ENCODE measurements around the gene LYRM2. TPM values are rescaled to one million over a fixed set of nuclear protein-coding genes. Genes with fewer than 3 reads are reported as not detected.

Gene LYRM2
- total RNA-seq, 1 donor from 2014 or later = 53.0 TPM

GRCh38 chr6:89670935-89671565, 32.5 kb upstream of the LYRM2 start:
- Mint-ChIP-seq H3K27ac (ENCODE audit: unreplicated experiment) (no peak overlapping the region), H3K27me3 (ENCODE audit: low read depth) (no peaks in the 10 kb centered on the region), H3K9me3 (no peaks in the 10 kb centered on the region), H3K36me3 (ENCODE audit: low read depth) (peaks cover 13% of the 10 kb centered on the region), H3K4me3 (no peak overlapping the region), H3K4me1 (no peaks in the 10 kb centered on the region)
- no peak for DNase-seq (ENCODE audit: low read depth, low spot score)
- no peak for TF ChIP-seq CTCF (conservative IDR thresholded peaks at IDR 0.05)

DNA sequence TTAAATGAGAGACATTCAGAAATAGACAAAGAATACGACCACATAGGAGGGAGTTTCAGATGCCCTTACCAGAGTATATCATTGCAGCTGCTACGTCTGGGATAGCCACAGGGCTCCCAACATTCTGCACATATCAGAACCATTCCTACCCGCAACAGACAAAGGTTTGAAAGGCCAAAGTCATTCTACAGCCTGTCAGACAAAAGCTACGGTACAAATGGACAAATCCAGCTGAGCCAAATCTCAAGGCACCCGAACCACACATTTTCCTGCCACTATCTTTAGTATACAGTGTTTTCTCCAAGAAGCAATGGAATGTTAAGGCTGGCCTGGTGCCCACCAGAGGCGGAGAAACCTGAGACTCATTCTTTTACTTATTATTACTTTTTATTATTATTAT, 30.5 kb upstream of the LYRM2 start:
- no peaks in the 10 kb centered on the region for H3K4me1 Mint-ChIP-seq
- peaks cover 7% of the 10 kb centered on the region for H3K36me3 Mint-ChIP-seq (ENCODE audit: low read depth)
- no peaks in the 10 kb centered on the region for H3K9me3 Mint-ChIP-seq

DNA sequence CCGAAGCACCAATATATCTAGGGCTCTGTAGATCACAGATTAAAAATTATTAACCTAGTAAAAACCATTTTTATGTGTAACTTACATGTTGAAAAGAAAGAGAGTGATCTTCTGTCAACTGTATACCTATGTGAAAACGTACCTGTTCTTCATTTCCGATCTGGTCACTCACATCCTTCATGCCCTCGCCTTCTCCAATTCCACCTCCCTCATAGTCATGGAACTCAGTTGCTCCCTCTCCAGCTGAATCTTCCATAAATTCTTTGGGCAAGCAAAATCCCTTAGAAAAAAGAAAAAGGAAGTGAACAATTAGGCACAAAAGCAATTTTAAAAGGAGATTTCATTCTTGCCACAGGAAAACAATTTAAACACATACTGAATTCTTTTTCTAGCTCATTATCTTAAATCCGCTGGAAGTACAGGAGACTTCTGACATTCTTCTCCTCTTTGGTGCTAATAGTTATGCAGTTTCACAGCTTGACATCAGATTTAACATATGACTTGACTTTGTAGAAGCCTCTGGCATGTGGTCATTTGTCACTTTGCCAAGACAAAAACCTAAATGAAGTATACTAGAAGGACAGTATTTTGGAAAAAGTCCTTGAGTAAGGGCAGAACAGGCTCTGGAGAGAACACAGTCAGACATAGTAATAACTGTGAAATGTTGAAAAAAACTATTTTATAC, 29.5 kb upstream of the LYRM2 start:
- no peak for DNase-seq (ENCODE audit: low read depth, low spot score)
- Mint-ChIP-seq H3K4me3 (no peak overlapping the region), H3K27me3 (ENCODE audit: low read depth) (no peaks in the 10 kb centered on the region), H3K9me3 (no peaks in the 10 kb centered on the region), H3K27ac (ENCODE audit: unreplicated experiment) (no peak overlapping the region), H3K36me3 (ENCODE audit: low read depth) (peaks cover 5% of the 10 kb centered on the region), H3K4me1 (no peaks in the 10 kb centered on the region)
- TF ChIP-seq CTCF (conservative IDR thresholded peaks at IDR 0.05) = no peak

More for the DNA sequence above, 30.5 kb upstream of the LYRM2 start:
- TF ChIP-seq CTCF (conservative IDR thresholded peaks at IDR 0.05) = no peak
- Mint-ChIP-seq H3K4me3 (no peak overlapping the region), H3K27me3 (ENCODE audit: low read depth) (no peaks in the 10 kb centered on the region), H3K27ac (ENCODE audit: unreplicated experiment) (no peak overlapping the region)
- DNase-seq (ENCODE audit: low read depth, low spot score) = no peak

GRCh38 chr6:89662659-89663223, 24.2 kb upstream of the LYRM2 start:
- H3K27me3 Mint-ChIP-seq (ENCODE audit: low read depth) = no peaks in the 10 kb centered on the region
- DNase-seq (ENCODE audit: low read depth, low spot score) = no peak

DNA sequence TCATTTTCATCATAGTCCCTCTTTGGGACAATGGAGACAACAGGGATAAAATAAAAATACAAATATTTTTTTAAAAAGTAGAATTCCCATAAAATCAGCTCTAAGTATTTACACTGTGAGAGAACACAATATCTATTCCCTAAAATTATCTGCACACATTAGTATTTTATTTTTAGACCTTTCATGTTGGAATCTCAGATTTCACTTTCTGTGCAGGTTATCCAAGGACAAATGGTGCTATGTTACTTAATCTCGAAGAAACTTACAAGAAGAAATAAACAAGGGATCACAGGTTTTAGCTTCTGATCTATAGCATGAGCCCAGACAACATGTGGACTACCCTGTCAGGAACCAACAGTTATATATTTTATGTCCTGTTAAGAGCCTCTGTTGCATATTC, 23.0 kb upstream of the LYRM2 start:
- no peak overlapping the region for H3K4me3 Mint-ChIP-seq
- H3K36me3 Mint-ChIP-seq (ENCODE audit: low read depth) = peaks cover 22% of the 10 kb centered on the region
- H3K27me3 Mint-ChIP-seq (ENCODE audit: low read depth) = no peaks in the 10 kb centered on the region
- H3K9me3 Mint-ChIP-seq = no peaks in the 10 kb centered on the region
- H3K4me1 Mint-ChIP-seq = no peaks in the 10 kb centered on the region
- no peak for DNase-seq (ENCODE audit: low read depth, low spot score)
- no peak for TF ChIP-seq CTCF (conservative IDR thresholded peaks at IDR 0.05)
- H3K27ac Mint-ChIP-seq (ENCODE audit: unreplicated experiment) = no peak overlapping the region

More at GRCh38 chr6:89662659-89663223, 24.2 kb upstream of the LYRM2 start:
- no peak for TF ChIP-seq CTCF (conservative IDR thresholded peaks at IDR 0.05)
- H3K9me3 Mint-ChIP-seq = no peaks in the 10 kb centered on the region
- H3K27ac Mint-ChIP-seq (ENCODE audit: unreplicated experiment) = no peak overlapping the region
- no peak overlapping the region for H3K4me3 Mint-ChIP-seq
- H3K36me3 Mint-ChIP-seq (ENCODE audit: low read depth) = peaks cover 18% of the 10 kb centered on the region
- H3K4me1 Mint-ChIP-seq = no peaks in the 10 kb centered on the region
